Parathyroid adenoma (tissue), 2 donors: Measurements from ENCODE around the gene RETREG1.

Source experiments
- H2AFZ ChIP-seq: fragments of 300-600 bp; sonication (generic); one replicate; pipeline ENCODE4 v1.7.0; 2017; ENCODE audit warnings: antibody characterized with exemption, mild to moderate bottlenecking
- H3K27ac ChIP-seq: fragments of 300-600 bp; sonication (generic); one replicate; pipeline ENCODE4 v1.7.0; 2017
- H3K27me3 ChIP-seq: fragments of 300-600 bp; sonication (generic); one replicate; pipeline ENCODE4 v1.7.0; 2017; ENCODE audit warnings: low read length; ENCODE audit not compliant: control insufficient read depth, insufficient read depth
- H3K36me3 ChIP-seq: fragments of 300-600 bp; sonication (generic); one replicate; pipeline ENCODE4 v1.7.0; 2017; ENCODE audit warnings: low read length; ENCODE audit not compliant: control insufficient read depth, insufficient read depth
- H3K4me1 ChIP-seq: fragments of 300-600 bp; sonication (generic); one replicate; pipeline ENCODE4 v1.7.0; 2017; ENCODE audit warnings: control low read depth
- H3K4me2 ChIP-seq: fragments of 300-600 bp; sonication (generic); one replicate; pipeline ENCODE4 v1.7.0; 2017; ENCODE audit warnings: low read length
- H3K4me3 ChIP-seq: fragments of 300-600 bp; sonication (generic); one replicate; pipeline ENCODE4 v1.7.0; 2017; ENCODE audit warnings: low read depth, low read length
- H3K79me2 ChIP-seq: fragments of 300-600 bp; sonication (generic); one replicate; pipeline ENCODE4 v1.7.0; 2017; ENCODE audit warnings: control low read depth
- H3K9ac ChIP-seq: fragments of 300-600 bp; sonication (generic); one replicate; pipeline ENCODE4 v1.7.0; 2017; ENCODE audit warnings: mild to moderate bottlenecking
- H3K9me3 ChIP-seq: fragments of 300-600 bp; sonication (generic); one replicate; pipeline ENCODE4 v1.7.0; 2017; ENCODE audit warnings: low read length; ENCODE audit not compliant: control insufficient read depth
- TF ChIP-seq, protein P1 (sequence below): fragments of 300-600 bp; sonication (generic); IDR thresholded peaks from one replicate; pipeline ENCODE4 v1.7.0; 2017; ENCODE audit warnings: antibody characterized with exemption, mild to moderate bottlenecking
- donor health status: primary hyperparathyroidism.

RETREG1 gene

DNA sequence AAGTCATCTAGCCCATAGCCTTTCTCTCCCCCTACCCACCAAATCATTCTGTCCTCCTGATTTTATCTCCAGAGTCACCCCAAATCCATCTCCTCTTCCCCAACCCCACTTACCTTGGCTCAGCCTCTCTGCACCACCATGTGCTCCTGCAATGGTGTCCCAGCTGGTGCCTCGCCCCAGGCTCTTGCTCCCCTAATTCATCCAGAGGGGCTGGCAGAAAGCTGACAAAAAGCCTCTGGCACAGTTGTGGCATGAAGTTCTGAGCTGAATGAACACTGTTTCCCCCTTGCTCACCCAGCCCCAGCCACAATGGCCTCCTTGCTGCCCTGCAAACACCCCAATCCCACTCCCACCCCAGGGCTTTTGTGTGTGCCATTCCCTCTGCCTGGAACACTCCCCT is 10.2 kb downstream of the RETREG1 start:
- Histone ChIP-seq H3K4me3 (no peak overlapping the region), H3K9ac (no peak overlapping the region), H3K36me3 (no peaks in the 10 kb centered on the region), H2AFZ (no peak overlapping the region), H3K9me3 (no peaks in the 10 kb centered on the region), H3K27ac (no peak overlapping the region), H3K27me3 (no peaks in the 10 kb centered on the region), H3K79me2 (peaks cover 75% of the 10 kb centered on the region), H3K4me2 (no peak overlapping the region), H3K4me1 (no peaks in the 10 kb centered on the region)
- TF ChIP-seq, protein P1, sequence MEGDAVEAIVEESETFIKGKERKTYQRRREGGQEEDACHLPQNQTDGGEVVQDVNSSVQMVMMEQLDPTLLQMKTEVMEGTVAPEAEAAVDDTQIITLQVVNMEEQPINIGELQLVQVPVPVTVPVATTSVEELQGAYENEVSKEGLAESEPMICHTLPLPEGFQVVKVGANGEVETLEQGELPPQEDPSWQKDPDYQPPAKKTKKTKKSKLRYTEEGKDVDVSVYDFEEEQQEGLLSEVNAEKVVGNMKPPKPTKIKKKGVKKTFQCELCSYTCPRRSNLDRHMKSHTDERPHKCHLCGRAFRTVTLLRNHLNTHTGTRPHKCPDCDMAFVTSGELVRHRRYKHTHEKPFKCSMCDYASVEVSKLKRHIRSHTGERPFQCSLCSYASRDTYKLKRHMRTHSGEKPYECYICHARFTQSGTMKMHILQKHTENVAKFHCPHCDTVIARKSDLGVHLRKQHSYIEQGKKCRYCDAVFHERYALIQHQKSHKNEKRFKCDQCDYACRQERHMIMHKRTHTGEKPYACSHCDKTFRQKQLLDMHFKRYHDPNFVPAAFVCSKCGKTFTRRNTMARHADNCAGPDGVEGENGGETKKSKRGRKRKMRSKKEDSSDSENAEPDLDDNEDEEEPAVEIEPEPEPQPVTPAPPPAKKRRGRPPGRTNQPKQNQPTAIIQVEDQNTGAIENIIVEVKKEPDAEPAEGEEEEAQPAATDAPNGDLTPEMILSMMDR = no peak

DNA sequence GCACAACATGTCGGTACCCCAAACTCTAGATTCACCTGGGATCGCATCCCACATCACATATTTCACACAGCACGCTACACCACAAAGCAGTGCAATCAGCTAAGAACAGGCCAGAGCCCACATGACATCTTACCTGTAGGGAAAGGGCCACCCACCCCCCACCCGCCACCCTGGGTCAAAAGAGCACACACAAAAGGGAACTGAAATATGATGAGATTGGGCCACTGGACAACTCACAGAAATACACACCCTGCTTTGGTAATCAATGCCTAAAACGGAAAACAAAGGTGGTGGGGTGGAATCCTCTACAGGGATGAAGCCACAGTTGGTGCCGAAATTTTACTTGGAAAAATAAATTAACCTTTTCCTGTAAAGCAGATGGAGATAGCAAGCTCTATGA is 13.1 kb downstream of the RETREG1 start:
- Histone ChIP-seq H2AFZ (no peak overlapping the region), H3K4me3 (no peak overlapping the region), H3K4me1 (peaks cover 3% of the 10 kb centered on the region)

DNA sequence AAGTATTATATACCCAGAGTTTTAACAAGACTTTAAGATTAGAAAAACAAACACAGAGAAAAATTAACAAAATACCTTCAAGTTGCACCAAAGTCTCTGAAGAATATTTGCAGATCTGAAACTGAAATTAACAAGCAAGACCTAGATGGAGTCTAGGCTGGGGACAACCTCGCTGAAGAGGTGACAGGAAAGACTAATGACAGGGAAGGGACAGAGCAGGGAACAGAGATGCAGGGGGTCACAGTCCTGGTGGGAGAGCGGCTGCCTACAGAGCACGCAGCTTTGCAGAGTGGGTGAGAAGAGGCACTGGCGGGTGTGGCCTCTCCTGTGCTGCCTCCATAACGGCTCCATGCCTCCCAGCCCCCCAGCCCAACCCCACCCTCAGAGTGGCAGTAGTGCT is 13.5 kb downstream of the RETREG1 start:
- H3K9me3 ChIP-seq = no peaks in the 10 kb centered on the region
- H2AFZ ChIP-seq = no peak overlapping the region
- no peak overlapping the region for H3K9ac ChIP-seq
- no peak overlapping the region for H3K4me2 ChIP-seq
- H3K4me1 ChIP-seq = peaks cover 3% of the 10 kb centered on the region
- H3K27me3 ChIP-seq = no peaks in the 10 kb centered on the region
- no peak overlapping the region for H3K27ac ChIP-seq
- TF ChIP-seq, protein P1 = no peak
- H3K4me3 ChIP-seq = no peak overlapping the region
- H3K36me3 ChIP-seq = no peaks in the 10 kb centered on the region
- peaks cover 49% of the 10 kb centered on the region for H3K79me2 ChIP-seq

More for the DNA sequence above, 13.1 kb downstream of the RETREG1 start:
- Histone ChIP-seq H3K36me3 (no peaks in the 10 kb centered on the region), H3K27me3 (no peaks in the 10 kb centered on the region), H3K9ac (no peak overlapping the region), H3K79me2 (peaks cover 53% of the 10 kb centered on the region), H3K4me2 (no peak overlapping the region), H3K27ac (no peak overlapping the region), H3K9me3 (no peaks in the 10 kb centered on the region)
- TF ChIP-seq, protein P1 = no peak

DNA sequence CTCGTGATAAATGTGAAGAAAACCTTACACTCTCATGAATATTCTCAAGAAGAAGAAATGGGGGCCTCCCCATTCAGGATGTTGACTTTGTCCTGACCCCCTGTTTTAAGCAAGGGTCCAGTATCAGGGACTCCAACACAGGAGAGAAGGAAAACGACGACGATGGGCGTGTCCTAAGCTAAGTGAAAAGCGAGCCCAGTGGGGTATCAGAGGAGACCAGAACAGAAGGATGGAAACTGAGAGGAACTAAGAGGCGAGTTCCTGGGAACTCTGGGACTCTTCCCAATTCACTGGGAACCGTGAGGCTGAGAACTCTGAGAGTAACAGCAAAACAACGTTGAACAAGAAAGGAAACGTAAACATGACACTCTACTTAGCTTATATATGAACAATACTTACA is 14.6 kb downstream of the RETREG1 start:
- TF ChIP-seq, protein P1 = no peak
- no peak overlapping the region for H3K4me2 ChIP-seq
- H3K27ac ChIP-seq = no peak overlapping the region
- H3K27me3 ChIP-seq = no peaks in the 10 kb centered on the region
- H3K4me3 ChIP-seq = no peak overlapping the region
- H3K9ac ChIP-seq = no peak overlapping the region
- no peak overlapping the region for H2AFZ ChIP-seq
- peaks cover 3% of the 10 kb centered on the region for H3K4me1 ChIP-seq
- H3K79me2 ChIP-seq = peaks cover 38% of the 10 kb centered on the region
- H3K9me3 ChIP-seq = no peaks in the 10 kb centered on the region
- H3K36me3 ChIP-seq = no peaks in the 10 kb centered on the region

DNA sequence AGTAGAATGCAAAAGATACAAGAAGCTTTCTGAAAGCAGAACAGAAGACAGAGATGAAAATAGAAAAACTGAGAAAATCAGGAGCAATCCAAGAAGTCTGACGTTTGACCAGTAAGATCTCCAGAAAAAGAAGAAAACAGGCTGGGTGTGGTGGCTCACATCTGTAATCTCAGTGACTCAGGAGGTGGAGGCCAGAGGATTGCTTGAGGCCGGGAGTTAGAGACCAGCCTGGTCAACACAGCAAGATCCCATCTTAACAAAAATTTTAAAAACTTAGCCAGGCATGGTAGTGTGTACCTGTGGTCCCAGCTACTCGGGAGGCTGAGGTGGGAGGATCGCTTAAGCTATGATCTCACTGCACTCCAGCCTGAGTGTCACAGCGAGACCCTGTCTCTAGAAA is 15.9 kb downstream of the RETREG1 start:
- Histone ChIP-seq H3K4me2 (no peak overlapping the region), H3K27ac (no peak overlapping the region), H3K4me3 (no peak overlapping the region), H3K27me3 (no peaks in the 10 kb centered on the region), H2AFZ (no peak overlapping the region), H3K79me2 (peaks cover 25% of the 10 kb centered on the region), H3K4me1 (peaks cover 3% of the 10 kb centered on the region), H3K36me3 (no peaks in the 10 kb centered on the region), H3K9ac (no peak overlapping the region), H3K9me3 (no peaks in the 10 kb centered on the region)
- TF ChIP-seq, protein P1 = no peak
